DND-41 (cell line): Measurements from ENCODE around the gene LPCAT2.

ENCODE experiments used
- EZH2 ChIP-seq: IDR thresholded peaks from 3 replicates; pipeline ENCODE4 v1.6.1; 2012; ENCODE audit warnings: borderline replicate concordance, low read depth, mild to moderate bottlenecking, moderate library complexity, low read length, inconsistent platforms; ENCODE audit not compliant: severe bottlenecking
- TF ChIP-seq, protein P1 (sequence below): IDR thresholded peaks from 2 replicates; pipeline ENCODE4 v1.5.1; 2012; ENCODE audit warnings: borderline replicate concordance, low read length, moderate library complexity, mild to moderate bottlenecking; ENCODE audit not compliant: poor library complexity, severe bottlenecking; ENCODE audit errors: extremely low read depth

DNA sequence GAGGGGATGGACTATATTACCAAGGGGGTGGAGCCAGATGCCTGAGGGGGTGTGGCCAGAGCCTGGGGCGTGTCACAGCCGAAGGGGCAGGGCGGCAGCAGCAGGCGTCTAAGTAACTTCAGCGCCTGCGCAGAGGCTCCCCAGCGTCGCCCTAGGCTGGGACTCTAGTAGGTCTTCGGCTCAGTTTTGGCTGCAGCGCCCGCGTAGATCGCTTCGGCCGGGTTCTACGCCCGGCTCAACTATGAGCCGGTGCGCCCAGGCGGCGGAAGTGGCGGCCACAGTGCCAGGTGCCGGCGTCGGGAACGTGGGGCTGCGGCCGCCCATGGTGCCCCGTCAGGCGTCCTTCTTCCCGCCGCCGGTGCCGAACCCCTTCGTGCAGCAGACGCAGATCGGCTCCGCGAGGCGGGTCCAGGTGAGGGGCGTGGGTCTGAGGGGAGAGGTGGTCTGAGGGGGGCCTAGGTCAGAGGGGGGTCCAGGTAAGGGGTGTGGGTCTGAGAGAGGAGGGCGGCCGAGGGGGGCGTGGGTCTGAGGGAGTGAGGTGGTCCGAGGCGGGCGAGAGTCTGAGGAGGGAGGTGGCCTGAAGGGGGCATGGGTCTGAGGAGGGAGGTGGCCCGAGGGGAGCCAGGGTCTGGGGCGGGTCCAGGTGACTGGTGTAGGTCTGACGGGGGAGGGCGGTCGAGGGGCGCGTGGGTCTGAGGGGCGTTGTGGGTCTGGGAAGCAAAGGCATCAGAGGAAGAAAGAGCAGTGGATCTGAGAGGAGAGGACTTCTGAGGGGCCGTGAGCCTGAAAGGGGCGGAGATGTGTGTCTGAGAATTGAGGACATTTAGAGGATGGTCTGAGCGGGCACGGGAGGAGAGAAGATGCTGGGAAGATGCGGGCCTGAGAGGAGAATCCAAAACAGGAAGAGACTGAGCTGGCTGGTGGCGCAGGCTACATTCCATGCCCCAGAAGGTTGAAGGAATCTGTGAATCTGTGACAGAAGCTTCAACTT lies at the start of gene LPCAT2:
- TF ChIP-seq, protein P1, sequence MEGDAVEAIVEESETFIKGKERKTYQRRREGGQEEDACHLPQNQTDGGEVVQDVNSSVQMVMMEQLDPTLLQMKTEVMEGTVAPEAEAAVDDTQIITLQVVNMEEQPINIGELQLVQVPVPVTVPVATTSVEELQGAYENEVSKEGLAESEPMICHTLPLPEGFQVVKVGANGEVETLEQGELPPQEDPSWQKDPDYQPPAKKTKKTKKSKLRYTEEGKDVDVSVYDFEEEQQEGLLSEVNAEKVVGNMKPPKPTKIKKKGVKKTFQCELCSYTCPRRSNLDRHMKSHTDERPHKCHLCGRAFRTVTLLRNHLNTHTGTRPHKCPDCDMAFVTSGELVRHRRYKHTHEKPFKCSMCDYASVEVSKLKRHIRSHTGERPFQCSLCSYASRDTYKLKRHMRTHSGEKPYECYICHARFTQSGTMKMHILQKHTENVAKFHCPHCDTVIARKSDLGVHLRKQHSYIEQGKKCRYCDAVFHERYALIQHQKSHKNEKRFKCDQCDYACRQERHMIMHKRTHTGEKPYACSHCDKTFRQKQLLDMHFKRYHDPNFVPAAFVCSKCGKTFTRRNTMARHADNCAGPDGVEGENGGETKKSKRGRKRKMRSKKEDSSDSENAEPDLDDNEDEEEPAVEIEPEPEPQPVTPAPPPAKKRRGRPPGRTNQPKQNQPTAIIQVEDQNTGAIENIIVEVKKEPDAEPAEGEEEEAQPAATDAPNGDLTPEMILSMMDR = no peak
- TF ChIP-seq EZH2 = no peak
